ENCODE data around the gene GGA3.
"Not testable (repeated sequence)": the region's sequence is repeated elsewhere in the genome, so short reads cannot be mapped to it uniquely, and the experiment has no call there.

GRCh38 chr17:75255954-75256698 is 5.3 kb downstream of the GGA3 start:
- not testable (repeated sequence) for TF ChIP-seq CTCF, POLR2A, POLR2AphosphoS5, EP300 (IDR thresholded peaks at IDR 0.05)

Data from stomach (tissue), 4 donors.